ENCODE measurements around the gene RAD51B.

RAD51B gene

DNA sequence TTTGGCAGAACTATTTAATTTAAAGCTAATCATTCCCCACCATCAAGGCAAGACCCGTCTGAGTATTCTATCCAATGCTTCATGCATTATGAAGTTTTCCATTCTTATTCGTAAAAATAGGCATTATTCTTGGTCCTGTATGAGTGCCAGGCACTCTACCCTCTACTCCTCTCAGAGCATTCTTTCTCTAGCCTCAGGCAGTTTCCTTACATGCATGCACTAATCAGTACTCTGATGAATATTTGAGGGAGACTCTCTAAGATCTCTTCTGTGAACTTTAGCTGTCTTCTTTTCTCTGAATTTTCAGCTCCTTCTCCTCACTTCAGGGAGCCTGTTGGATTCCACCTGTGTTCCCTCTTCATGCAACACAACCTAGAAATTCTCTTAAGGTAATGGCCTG, 334.7 kb downstream of the RAD51B start:
- DNase-seq = no peak

DNA sequence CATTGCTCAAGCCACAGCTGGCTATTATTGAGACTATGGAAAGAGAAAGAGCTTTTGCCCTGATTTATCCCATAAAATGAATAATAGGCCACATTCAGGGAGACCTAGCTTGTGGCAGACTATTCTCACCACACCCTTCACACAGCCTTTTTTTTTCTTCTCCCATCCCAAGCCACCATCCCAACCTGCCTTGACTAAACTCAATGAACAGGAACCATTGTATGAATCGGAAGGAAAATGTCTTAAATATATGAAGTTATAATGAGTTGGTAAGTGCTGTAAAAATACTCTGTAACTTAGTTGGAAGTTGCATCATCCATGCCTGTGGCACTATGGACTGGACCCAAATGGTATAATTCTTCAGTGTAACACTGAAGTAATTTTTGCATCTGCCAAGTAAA, 338.4 kb downstream of the RAD51B start:
- DNase-seq = no peak

DNA sequence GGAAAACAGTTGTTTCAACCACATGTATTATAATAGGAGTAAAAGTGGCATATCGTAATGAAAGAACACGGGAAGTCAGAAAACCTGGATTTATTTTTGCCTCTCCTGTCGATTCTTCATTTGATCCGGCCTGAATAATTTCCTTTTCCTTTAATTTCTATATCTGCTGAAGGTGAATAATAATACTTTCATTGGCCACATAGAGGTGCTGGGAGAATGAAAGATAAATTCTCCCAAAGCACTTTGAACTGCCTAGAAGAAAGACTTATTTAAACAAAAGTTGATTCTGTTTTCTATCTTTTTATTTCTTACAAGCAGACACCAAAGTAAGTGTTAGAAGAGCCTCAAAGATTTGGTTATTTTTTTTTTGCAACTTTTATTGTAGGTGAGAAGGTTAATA, 339.1 kb downstream of the RAD51B start:
- no peak for DNase-seq

DNA sequence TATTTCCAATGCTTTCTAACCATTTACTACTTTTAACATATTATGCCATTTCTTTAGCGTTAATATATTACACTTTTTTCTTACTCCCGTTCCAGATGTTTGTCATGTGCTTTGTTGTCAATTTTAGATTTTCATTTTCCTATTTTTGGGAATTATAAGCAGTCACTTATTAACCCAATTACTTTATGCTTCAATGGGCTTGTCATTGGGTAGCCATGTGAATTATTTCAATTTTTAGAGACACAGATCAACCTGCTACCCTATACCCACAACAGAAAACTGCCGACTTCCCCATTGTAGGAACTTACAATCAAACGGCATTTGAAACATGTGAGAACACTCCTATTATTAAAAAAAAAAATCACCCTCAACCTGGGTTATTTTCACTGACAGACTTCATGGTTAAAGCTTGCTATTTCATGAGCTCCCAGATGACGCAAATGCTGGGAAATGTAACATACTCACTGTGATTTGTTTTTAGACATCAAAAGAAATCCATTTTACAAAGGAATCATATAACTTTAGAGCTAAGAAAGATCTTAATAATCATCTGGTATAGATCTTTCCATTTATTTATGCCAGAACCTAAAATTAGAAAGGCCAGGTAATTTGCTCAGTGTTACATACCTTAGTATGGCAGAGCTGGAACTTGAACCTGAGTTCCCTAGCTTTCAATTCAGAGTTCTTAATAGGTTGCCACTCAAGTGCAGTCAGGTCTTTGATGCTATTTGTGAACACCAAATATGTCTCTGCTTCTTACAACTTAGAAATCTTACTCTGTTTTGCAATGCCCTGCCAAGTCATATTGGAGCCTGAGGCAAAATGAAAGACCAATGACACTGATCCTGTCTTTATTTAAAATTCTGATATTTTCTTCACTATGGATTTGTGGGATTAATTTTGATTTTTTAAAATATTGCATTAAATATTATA, 340.4 kb downstream of the RAD51B start:
- no peak for DNase-seq

DNA sequence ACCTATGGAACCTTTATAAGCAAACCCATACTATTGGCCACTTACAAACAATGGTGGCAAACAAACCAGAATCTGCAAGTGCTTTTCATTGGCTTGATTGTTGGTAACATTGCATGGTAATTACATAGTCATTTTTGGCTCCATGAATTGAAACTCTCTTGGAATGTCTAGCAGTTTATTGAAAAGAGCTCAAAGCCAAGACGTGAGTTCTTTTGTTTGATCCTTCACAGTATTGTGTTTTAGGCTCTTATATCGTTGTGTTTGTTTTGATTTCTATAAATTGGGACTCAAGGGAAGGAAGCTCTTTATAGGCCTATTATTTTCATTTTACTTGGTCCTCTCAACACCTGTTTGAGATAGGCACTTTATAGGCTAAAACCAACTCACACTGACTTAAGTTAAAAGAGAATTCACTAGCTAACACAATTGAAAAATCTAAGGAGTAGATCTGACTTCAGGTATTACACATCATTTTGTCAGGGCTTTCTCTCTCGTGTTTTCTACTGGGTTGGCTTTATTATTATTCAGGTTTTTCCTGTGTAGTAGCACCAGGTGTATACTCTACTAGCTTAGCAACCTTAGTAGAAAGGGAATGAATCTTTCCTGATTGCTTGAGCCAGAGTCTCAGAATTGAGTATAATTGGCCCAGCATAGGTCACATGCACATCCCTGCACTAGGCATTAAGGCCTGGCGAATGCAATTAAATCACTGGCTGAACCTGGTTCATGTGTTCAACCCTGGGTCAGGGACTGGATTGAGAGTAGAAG, 341.4 kb downstream of the RAD51B start:
- DNase-seq = no peak

DNA sequence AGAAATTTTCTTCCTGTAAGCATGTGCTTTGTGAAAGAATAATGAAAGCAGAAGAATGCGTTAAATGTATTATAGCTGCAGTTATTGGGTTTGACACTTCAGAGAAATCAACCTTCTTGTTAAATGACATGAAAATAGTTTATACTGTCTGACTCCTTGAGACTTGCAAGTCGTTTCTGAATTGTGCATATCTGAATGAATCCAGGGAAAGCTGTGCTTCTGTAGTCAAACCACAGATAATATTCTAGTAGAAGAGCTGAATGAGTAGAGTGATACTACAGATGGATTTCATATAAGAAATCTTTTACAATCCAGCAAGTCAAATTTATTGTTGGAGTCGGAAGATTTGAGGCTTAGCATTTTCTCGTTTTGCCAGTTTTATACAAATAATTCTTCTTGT, 343.3 kb downstream of the RAD51B start:
- no peak for DNase-seq

DNA sequence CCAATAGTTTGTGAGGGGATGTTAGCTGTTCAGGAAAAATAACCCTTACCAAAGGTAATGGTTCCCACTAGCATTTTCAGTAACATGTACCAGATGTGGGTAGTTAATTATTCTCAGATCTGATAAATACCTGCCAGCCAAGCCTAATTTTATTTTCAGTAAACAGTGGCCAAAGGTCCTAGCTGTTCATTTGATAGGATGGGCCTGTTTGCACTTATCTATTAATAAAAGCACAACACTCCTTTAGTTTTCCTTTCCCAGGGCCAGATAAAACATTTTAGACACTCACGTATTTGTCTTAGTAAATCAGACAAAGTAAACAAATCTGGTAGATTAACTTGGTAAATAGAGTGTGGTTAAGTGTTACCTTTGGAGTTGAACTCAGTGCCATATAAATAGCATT, 345.1 kb downstream of the RAD51B start:
- DNase-seq = no peak

DNA sequence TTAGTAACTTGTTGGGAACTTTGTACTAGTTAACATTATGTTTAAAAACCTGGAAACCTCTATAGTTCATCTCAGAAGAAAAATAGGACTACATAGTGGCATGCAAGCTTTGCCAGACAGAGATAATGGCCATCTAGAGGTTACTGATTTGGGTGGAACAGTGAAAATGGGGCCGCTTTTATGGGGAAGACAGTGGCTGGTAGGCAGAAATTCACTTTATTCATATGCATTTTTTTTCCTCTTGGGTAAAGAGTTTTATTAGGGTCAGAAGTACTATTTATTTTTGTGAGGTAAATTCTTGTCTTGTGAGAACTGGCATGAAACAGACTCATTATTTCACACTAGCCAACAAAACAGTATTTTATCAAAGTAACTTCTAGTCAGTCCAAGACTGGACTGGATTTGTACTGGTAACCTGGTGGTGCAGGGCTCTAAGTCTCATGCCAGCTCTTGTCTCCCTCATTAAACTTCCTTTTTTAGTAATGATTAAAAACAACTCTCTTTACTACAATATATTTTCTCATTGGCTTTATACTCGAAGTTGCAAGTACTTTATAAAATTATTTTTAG, 345.8 kb downstream of the RAD51B start:
- DNase-seq = no peak

DNA sequence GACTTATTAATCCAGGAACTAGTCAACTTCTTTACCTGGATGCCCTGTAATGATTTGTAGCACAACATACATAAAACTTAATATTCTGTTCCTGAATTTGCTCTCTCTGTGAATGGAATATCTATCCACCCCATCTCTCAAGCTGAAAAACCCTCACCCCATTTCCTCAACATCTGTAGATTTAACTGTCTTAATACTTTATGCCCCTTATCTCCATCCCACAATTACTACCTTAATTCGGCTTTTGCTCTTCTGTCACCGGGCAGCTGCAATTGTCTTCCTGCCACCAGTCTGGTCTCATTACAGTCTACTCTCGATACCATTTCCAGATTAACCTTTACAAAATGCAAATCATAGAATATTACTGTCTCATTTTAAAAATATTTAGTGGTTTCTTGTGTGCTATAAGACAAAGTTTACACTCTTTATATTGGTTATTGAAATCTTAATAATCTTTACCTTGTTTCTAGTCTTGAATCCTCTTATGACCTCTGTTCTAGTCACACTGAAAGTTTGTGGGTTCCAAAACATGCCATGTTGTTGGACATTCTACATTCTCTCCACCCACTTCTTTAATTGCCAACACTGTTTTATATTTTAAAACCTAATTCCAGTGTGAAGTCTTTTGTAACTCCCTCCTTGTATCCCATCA, 347.3 kb downstream of the RAD51B start:
- no peak for DNase-seq

DNA sequence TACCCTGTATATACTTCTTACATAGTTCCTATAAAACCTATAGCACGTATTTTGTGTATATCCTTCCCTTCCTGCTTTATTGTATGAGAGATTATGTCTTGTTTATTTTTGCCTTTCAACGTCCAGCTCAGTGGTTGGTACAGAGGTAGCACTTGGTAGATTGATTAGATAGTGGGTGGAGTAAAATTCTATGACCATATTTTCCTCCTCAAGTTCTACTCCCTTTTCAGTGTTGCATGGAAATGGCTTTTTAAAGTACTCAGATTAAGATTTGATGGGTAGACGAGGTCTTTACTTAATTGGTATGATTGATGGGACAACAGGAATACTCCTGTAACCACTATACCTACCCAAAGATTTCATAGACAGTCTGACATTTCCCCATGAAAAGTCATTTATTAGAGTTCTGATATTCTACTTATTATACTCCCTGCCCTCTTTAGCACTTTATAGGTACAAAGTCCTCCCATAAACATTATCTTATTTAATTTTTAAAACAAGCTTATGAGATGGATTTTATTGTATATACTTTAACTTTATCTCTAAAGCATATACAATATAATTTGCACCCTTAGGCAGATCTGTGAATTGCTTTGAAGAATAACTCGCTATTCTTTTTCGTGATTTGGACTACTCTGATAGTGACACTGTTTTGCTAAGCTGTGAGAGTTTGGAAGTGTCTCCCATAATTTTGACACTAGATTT, 348.0 kb downstream of the RAD51B start:
- DNase-seq = no peak

DNA sequence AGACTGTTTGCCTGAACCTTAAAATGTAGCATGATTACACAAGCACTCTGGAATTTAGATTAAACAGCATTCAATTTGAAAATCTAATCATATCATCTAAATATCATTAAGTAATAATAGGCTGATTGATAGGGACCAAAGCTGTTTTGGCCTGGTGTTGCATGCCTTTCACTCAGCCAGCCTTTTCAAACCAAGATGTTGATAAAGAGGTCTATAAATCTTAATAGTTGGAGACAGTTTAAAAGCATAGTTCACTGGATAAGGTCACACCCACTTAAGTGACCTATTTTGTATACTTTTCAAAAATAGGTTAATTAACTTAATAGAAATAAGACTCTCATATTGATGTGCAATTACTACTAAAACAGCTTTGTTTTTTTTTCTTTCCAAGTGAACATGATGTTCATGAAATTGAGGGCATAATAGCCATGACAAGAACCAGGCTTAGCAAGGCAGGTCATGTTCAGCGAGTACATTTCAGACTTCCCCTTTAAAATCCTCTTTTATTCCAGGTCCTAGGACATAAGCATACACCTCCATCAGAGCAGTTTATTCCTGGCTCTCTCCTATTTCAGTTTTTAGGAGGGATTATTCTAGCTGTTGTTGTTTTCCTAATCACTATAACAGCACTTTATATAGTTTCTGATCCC, 349.0 kb downstream of the RAD51B start:
- no peak for DNase-seq

DNA sequence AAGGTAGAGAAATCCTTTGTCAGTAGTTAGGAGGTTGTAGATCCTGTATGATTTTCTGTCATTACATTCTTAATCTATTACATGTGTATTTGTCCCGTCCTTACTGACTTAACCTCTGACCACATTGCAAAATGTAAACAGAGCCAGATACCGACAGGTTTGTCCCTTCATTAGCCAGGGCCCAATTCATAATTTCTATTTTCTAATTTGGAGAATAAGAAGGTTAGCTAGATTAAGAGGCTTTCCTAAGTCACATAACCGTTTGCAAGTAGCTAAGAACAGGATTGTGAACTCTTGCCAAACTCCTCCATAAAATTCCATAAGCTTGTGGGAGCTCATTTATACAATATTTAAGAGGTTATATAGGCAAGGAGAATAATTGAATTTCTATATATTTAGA, 352.6 kb downstream of the RAD51B start:
- no peak for DNase-seq

DNA sequence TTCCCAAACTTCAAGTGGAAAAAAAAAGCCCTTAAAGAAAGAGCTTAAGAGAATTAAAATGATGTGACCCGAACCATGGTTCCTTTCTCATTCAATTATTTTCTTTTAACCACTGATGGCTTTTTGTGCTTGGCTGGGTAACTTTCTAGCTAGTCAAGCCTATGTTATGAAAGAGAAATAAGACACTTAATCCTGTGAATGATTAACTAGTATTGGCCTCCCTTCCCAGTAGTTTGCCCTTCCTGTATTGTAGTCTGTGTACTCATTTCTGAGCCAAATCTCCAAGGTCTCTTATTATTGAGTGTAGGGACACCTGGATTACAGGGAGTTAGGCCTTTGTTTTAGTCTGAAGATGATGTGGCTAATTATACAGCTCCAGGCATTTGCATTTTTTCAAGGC, 353.0 kb downstream of the RAD51B start:
- no peak for DNase-seq

DNA sequence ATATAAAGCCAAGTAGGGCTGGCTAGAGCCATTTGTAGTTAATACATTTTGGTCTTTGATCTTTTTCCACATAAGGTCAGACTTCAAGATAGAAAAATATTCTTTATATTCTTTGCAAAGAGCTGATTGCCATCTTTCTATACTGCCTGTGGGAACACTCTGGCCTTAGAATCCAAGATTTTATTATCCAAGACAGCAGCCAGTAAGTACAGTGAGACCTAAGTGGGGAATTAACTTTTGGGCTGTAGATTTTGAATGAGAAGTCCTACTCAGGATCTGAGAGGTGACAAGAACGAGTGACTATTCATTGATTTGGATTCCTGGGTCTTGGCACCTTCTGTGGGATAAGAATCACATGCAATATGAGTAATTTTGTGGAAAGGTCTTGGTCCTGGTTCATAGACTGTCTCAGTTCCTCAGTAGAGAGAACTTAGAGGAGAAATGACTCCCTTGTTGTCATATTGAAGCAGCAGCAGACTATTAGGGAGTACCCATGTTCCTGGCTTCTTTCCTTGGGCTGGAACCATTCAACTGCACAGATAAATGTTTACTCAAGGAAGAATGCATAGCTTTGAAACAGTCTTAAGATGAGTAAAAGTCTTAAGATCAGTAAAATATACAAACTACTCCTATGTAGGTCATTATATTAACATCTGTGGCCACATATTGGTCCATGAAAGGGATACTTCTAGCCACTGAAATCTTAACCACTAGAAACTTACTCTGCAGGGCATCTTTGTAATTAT, 353.8 kb downstream of the RAD51B start:
- DNase-seq = no peak

DNA sequence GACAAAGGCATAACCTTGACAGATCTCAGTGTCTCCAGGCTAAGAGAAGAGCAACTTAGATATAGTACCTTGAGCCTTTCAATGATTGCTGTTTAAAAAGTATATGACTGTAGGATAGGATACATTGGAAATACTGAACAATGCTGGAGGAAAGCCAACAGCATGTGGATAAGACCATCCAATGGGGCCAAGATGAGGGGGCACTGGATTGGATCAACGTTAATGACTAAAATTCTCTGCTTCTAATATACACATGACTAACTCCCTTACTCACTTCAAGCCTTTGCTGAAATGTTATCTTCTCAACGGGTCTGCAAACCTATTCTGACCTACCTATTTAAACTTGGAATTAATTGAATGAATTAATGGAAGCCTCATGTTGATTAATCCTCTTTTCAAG, 354.9 kb downstream of the RAD51B start:
- DNase-seq = no peak

DNA sequence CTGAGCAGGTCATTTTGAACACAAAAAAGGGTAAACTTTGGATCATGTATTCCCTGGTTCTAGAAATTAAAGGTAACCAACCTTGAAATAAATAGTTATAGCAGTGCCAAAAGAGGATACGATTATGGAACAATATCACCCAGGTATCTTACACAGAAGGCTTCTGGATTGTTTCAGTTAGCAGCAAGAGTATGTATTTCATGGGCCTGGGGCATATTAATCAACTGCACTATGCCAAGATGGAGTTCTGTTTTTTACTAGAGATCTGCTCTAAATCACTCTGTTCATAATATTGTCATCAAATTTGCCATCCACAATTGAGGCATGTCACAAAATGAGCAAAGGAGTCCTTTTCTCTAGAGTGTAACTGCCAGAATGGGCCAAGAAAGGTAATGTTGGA, 357.1 kb downstream of the RAD51B start:
- DNase-seq = no peak

DNA sequence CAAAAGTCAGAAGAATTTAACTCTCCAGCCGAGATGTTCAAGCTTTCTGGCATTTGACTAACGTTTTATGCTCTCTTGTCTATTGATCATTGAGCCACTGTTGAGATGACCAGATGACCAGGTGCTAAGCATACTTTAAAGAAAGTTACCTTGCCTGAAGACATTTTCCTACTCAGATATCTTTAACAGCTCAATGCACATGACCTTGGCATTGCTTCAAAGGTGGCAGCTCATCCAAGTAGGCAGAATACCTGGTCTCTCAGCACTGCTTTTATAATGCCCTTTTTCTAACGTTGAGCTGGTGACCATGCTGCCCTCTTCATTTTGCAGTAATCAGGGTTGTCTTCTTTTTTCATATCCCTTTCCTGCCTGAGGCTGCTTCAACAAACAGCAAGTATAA, 358.1 kb downstream of the RAD51B start:
- no peak for DNase-seq

DNA sequence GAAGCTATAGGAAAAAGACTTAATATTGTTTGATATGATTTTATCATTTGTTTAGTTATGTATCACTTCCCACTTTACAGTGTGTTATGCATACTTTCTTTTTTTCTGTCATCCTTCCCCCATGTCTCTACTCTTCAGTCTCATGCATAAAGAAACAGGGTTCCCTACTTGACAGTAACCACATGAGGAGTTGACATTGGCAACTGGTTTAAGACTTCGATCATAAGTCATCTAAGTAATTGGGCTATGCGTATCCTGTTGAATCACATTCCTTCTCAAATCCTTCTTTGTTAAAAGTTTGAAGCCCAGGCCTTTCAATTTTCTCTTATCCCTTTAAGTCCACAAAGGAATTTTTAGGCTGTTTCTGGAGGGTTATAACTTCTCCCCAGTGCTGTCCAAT, 358.7 kb downstream of the RAD51B start:
- no peak for DNase-seq

DNA sequence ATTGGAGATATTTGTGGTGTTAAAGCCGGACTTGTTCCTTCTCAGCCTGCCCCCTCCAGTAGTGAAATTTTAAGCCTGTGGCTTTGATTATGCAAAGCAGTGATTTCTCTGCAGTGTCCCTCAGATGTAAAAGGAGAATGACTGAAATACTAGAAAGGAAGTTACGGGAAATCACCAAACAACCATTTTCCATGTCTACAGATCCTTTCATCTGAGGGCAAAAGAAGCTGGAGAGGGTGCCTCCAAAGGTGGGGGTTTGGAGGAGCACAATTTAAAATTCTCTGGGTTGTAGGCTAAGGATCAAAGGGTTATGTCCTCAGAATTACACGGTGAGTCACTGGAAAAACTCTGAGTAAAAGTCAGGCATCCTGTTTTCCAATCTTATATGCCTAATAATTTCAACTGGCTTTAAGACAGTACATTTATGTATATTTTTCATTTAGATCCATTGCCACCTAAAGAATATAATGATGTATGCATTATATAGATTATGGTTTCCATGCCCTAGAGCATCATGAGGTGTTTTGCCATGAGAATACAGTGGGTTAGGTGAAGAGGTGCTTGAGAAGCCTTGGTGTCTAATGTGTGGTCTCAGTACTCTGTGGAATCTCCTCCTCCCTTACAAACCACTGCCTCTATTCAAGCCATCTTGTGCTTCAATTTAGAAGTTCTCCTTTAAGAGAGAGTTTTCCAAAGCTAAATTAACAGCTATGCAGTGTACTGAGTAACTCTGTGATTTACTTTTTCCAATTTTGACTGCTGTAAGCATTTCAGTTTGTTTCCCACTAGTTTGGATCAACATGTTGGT, 362.1 kb downstream of the RAD51B start:
- no peak for DNase-seq

DNA sequence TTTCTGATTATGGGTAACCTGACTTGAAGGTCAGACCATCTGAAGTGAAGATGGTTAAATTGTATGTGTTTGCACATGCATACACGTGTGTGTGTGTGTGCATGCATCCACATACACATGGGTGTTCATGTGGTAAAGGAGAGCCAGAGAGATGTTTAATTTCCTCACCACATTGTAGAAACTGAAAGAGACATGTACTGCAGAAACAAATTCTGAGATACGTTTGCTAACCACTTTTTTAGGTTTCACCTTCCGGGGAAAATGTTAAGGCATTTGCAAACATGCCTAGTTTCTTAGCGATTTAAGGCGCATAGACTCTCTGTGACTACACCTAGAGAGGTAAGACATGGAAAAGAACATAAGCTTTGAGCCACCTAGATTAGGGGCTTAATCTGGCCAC, 362.9 kb downstream of the RAD51B start:
- no peak for DNase-seq

All from activated effector memory CD4-positive, alpha-beta T cell treated with anti-CD3 and anti-CD28 coated beads, Interleukin-2, amount 50 U/mL, for 16 hours (primary cell).